Suppressor macrophage (primary cell): ENCODE measurements around the gene GPR42.
A peak's percentile ranks its signal among the peaks of the same experiment; 100 is the strongest.
"Not testable (repeated sequence)": the region's sequence is repeated elsewhere in the genome, so short reads cannot be mapped to it uniquely, and the experiment has no call there.

Experiments used
- DNase-seq, 4 experiments: peaks; one replicate each; pipeline ENCODE4 v3.0.0-alpha.2; 2020 to 2022

GPR42 gene

GRCh38 chr19:35397064-35397463, 26.2 kb downstream of the GPR42 start:
- DNase-seq: no peak

- DNase-seq: no peak
Observed at GRCh38 chr19:35398570-35398969, 27.7 kb downstream of the GPR42 start.

GRCh38 chr19:35399231-35399630, 28.4 kb downstream of the GPR42 start:
- no peak for DNase-seq

- DNase-seq: no peak
Observed at GRCh38 chr19:35399948-35400772, 29.3 kb downstream of the GPR42 start.

- DNase-seq: no peak
Observed at GRCh38 chr19:35400773-35401100, 29.9 kb downstream of the GPR42 start.

GRCh38 chr19:35401416-35401815, 30.5 kb downstream of the GPR42 start:
- DNase-seq: not testable (repeated sequence)

GRCh38 chr19:35403116-35403760, 32.4 kb downstream of the GPR42 start:
- peak; percentile 17 to 65 (median 26) for DNase-seq

GRCh38 chr19:35404879-35405622, 34.2 kb downstream of the GPR42 start:
- DNase-seq: peak; percentile 80 to 93 (median 83)

GRCh38 chr19:35407619-35408018, 36.8 kb downstream of the GPR42 start:
- DNase-seq: no peak

GRCh38 chr19:35408284-35409171, 37.7 kb downstream of the GPR42 start:
- DNase-seq: no peak

GRCh38 chr19:35409191-35409590, 38.3 kb downstream of the GPR42 start:
- no peak for DNase-seq

- DNase-seq: no peak
Observed at GRCh38 chr19:35410487-35410886, 39.6 kb downstream of the GPR42 start.

GRCh38 chr19:35414442-35414841, 43.6 kb downstream of the GPR42 start:
- DNase-seq: no peak

- DNase-seq: no peak
Observed at GRCh38 chr19:35416331-35416730, 45.5 kb downstream of the GPR42 start.

- no peak for DNase-seq
Observed at GRCh38 chr19:35417278-35417677, 46.4 kb downstream of the GPR42 start.

- peak; percentile 23 to 55 (median 42) for DNase-seq
Observed at GRCh38 chr19:35417713-35418534, 47.1 kb downstream of the GPR42 start.

GRCh38 chr19:35419046-35419445, 48.2 kb downstream of the GPR42 start:
- DNase-seq: no peak

GRCh38 chr19:35419805-35420204, 48.9 kb downstream of the GPR42 start:
- DNase-seq: no peak

- DNase-seq: no peak
Observed at GRCh38 chr19:35421362-35421761, 50.5 kb downstream of the GPR42 start.
